OCI-LY7 (cell line): ENCODE measurements around the gene SLC22A4. TPM values are rescaled to one million over a fixed set of nuclear protein-coding genes. Genes with fewer than 3 reads are reported as not detected.

Source experiments
- BruUV-seq: library from RNA; stranded (reverse); fragments of 400-500 nt; replicated peaks from 2 replicates; lab custom pipeline; 2021; lab: Mats Ljungman, UMichigan
- CTCF ChIA-PET: fragments of 300-600 bp; sonication (Branson Sonifier 250); formaldehyde crosslinking; loops from one replicate; lab custom pipeline; 2022; ENCODE audit warnings: antibody characterized with exemption; ENCODE audit not compliant: unreplicated experiment; lab: Charles Lee
- POLR2A ChIA-PET: fragments of 300-600 bp; sonication (Branson Sonifier 250); formaldehyde crosslinking; loops from one replicate; lab custom pipeline; 2022; ENCODE audit warnings: antibody characterized with exemption; lab: Charles Lee
- DNase-seq: peaks from one replicate; pipeline ENCODE4 v3.0.0-alpha.2; 2015; ENCODE audit warnings: low spot score
- H2AFZ ChIP-seq: fragments of 200-600 bp; sonication (generic), shearing (Covaris generic); 2 replicates; pipeline ENCODE4 v1.6.1; 2014; ENCODE audit warnings: mild to moderate bottlenecking, antibody characterized with exemption, low read length, moderate library complexity
- H3K27ac ChIP-seq: fragments of 200-600 bp; sonication (generic); 2 replicates; pipeline ENCODE4 v1.5.1; 2014; ENCODE audit warnings: mixed run types, low read depth, mild to moderate bottlenecking, moderate library complexity, low read length, inconsistent platforms; ENCODE audit not compliant: poor library complexity, severe bottlenecking
- H3K36me3 ChIP-seq: fragments of 200-600 bp; sonication (generic); 2 replicates; pipeline ENCODE4 v1.6.1; 2014; ENCODE audit warnings: mild to moderate bottlenecking, antibody characterized with exemption, low read length, moderate library complexity, mixed read lengths; ENCODE audit not compliant: insufficient read depth
- H3K4me1 ChIP-seq: fragments of 200-600 bp; sonication (generic); 2 replicates; pipeline ENCODE4 v1.5.1; 2014; ENCODE audit warnings: mild to moderate bottlenecking, low read length; ENCODE audit not compliant: insufficient read depth, poor library complexity, severe bottlenecking
- H3K4me2 ChIP-seq: fragments of 200-600 bp; sonication (generic); 2 replicates; pipeline ENCODE4 v1.6.1; 2014; ENCODE audit warnings: mild to moderate bottlenecking, low read length
- H3K4me3 ChIP-seq: fragments of 200-600 bp; sonication (generic); 2 replicates; pipeline ENCODE4 v1.5.1; 2014; ENCODE audit warnings: mild to moderate bottlenecking, low read depth, low read length; ENCODE audit not compliant: poor library complexity, severe bottlenecking
- H3K79me2 ChIP-seq: fragments of 200-600 bp; sonication (generic); 2 replicates; pipeline ENCODE4 v1.6.1; 2016; ENCODE audit warnings: low read depth, mild to moderate bottlenecking, low read length, moderate library complexity, mixed read lengths; ENCODE audit not compliant: insufficient read depth
- H3K9me2 ChIP-seq: fragments of 200-600 bp; sonication (generic); 2 replicates; pipeline ENCODE4 v1.6.1; 2016; ENCODE audit warnings: mild to moderate bottlenecking, low read length, mixed read lengths; ENCODE audit not compliant: insufficient read depth
- H3K9me3 ChIP-seq: fragments of 200-600 bp; sonication (generic); 2 replicates; pipeline ENCODE4 v1.6.1; 2014; ENCODE audit warnings: mild to moderate bottlenecking, mixed run types, low read length, mixed read lengths
- H4K20me1 ChIP-seq: fragments of 200-600 bp; sonication (generic); 2 replicates; pipeline ENCODE4 v1.6.1; 2014; ENCODE audit warnings: mild to moderate bottlenecking, antibody characterized with exemption, low read length, moderate library complexity, mixed read lengths; ENCODE audit not compliant: insufficient read depth
- EZH2phosphoT487 ChIP-seq: fragments of 200-600 bp; sonication (generic); IDR thresholded peaks from 2 replicates; pipeline ENCODE4 v1.6.1; 2018; ENCODE audit warnings: low read depth, borderline replicate concordance, mild to moderate bottlenecking, mixed run types, antibody characterized with exemption, low read length, moderate library complexity, mixed read lengths
- intact Hi-C: fragments of 100-400 bp; cut with micrococcal nuclease; formaldehyde crosslinking; loops from one replicate; pipeline ENCODE4 v1.10.0; 2022; ENCODE audit not compliant: unreplicated experiment
- total RNA-seq, 2 experiments: library from RNA; depleted of rRNA in 1 of 2; stranded (reverse); fragments of >200 nt in 1 of 2; shearing (Covaris generic) in 1 of 2; gene quantifications; 2 replicates each; pipeline ENCODE4 v1.2.3, GENCODE V29; 2014 to 2022
- TF ChIP-seq, protein P1 (sequence below): fragments of 200-600 bp; sonication (generic); conservative IDR thresholded peaks from 2 replicates; pipeline ENCODE4 v1.5.1; 2014; ENCODE audit warnings: mild to moderate bottlenecking, antibody characterized with exemption, low read length, moderate library complexity, mixed read lengths

Gene SLC22A4
- total RNA-seq, 2 experiments from 2014 or later = not detected

DNA sequence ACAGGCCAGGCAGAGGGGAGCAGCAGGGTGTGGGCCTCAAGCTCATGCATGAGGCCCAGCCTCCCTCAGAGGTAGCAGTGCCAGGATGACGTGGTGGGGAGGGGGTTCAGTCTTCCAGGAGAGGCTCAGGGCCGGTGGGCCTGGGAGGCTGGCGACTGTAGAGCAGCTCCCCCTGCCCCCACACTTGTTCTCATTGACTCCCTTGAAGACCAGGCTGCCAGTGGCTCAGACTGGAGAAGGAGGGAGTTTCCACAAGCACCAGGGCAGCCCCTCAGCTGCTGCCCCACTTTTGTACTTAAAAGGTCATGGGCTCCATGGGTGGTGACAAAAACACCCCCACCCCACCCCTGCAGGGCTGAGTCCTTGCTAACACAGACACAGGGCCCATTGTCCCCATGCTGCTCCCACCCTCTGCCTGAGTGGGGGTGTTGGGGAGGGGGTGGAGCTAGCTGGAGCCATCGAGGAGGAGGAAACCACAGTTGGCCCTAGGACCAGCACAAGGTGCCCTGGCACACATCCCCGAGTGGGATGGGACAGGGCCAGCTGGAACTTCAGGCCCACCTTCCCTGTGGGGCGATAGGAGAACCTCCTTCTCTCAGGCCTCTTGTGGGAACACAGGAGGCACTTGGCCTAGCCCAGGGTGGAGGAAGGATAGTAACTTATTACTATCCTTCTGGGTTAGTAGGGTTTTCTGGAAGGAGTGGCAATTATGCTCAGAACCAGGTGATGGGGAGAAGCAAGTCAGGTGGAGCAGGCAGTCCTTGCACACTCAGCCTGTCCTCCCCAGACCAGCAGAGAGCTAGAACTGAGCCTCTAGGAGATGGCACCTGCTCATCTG lies 26.0 kb upstream of the SLC22A4 start:
- no TSS peak for BruUV-seq
- H3K4me1 ChIP-seq = no peaks in the 10 kb centered on the region
- no peaks in the 10 kb centered on the region for H3K36me3 ChIP-seq
- ChIA-PET POLR2A (interaction anchor here (0.5 kb wide), 1 partner anchor 88 kb away, joined by 3 read pairs; no protein-coding TSS in a partner anchor), CTCF (no interaction called here)
- H3K27ac ChIP-seq = no peak overlapping the region
- TF ChIP-seq, protein P1, sequence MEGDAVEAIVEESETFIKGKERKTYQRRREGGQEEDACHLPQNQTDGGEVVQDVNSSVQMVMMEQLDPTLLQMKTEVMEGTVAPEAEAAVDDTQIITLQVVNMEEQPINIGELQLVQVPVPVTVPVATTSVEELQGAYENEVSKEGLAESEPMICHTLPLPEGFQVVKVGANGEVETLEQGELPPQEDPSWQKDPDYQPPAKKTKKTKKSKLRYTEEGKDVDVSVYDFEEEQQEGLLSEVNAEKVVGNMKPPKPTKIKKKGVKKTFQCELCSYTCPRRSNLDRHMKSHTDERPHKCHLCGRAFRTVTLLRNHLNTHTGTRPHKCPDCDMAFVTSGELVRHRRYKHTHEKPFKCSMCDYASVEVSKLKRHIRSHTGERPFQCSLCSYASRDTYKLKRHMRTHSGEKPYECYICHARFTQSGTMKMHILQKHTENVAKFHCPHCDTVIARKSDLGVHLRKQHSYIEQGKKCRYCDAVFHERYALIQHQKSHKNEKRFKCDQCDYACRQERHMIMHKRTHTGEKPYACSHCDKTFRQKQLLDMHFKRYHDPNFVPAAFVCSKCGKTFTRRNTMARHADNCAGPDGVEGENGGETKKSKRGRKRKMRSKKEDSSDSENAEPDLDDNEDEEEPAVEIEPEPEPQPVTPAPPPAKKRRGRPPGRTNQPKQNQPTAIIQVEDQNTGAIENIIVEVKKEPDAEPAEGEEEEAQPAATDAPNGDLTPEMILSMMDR = no peak
- no peak for TF ChIP-seq EZH2phosphoT487
- no peaks in the 10 kb centered on the region for H3K9me3 ChIP-seq
- no peak for DNase-seq
- intact Hi-C loops = no loop called here
- no peaks in the 10 kb centered on the region for H4K20me1 ChIP-seq
- no peak overlapping the region for H2AFZ ChIP-seq
- no peak overlapping the region for H3K4me2 ChIP-seq
- no peak overlapping the region for H3K4me3 ChIP-seq
- H3K79me2 ChIP-seq = no peaks in the 10 kb centered on the region
- H3K9me2 ChIP-seq = no peaks in the 10 kb centered on the region

DNA sequence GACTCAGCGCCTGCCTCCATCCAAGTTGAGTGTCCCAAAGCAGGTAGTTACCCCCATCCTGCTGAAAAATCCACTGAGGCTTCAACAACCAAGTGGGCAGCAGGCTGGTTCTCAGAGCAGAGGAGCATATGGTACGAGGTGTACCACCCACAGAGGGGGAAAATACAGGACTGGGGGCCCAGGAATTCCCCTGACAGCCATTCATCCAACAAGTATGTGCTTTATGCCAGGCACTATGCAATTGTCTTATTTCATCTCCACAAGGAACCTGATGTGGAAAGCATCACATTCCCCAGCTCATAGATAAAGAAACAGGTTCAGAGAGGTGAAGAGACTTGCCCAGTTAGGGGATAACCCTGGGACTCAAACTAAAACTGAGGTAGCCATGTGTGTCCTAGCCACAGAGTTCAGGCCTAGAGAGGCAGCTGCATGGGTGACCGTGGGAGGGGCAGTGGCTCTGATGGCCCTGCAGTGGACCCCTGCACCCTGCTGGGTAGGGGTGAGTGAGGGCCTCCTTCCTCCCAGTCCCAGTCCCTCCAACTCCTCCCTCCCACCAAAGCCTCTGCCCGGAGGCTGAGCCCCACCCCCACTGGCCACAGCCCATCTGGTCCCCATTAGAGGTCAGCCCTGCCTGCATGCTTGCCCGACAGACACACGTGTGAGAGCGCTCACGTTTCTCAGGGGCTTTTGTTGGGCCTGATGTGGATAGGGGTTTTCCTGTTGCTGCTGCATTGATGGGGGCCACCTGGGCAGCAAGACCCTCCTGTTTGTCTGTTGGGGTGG lies 25.2 kb upstream of the SLC22A4 start:
- POLR2A ChIA-PET = interaction anchor here (0.5 kb wide), 1 partner anchor 89 kb away, joined by 3 read pairs; no protein-coding TSS in a partner anchor
- intact Hi-C loops = no loop called here
- H3K4me2 ChIP-seq = no peak overlapping the region
- H3K36me3 ChIP-seq = no peaks in the 10 kb centered on the region
- CTCF ChIA-PET = no interaction called here
- H2AFZ ChIP-seq = no peak overlapping the region
- no peaks in the 10 kb centered on the region for H3K79me2 ChIP-seq
- H3K9me3 ChIP-seq = no peaks in the 10 kb centered on the region
- no peaks in the 10 kb centered on the region for H3K4me1 ChIP-seq
- BruUV-seq = no TSS peak
- no peaks in the 10 kb centered on the region for H4K20me1 ChIP-seq
- no peaks in the 10 kb centered on the region for H3K9me2 ChIP-seq
- DNase-seq = no peak
- H3K4me3 ChIP-seq = no peak overlapping the region
- TF ChIP-seq, protein P1 = no peak
- no peak for TF ChIP-seq EZH2phosphoT487
- H3K27ac ChIP-seq = no peak overlapping the region
